Measurements from ENCODE around the gene LBH. TPM values are rescaled to one million over a fixed set of nuclear protein-coding genes. Genes with fewer than 3 reads are reported as not detected.

Gene LBH
- total and polyA plus RNA-seq, 2 of the 13 experiments (the other 11 are each of a cell fraction or from before 2014, with no cell fraction given), result 0.09 to 0.25 TPM

GRCh38 chr2:30236591-30237238 is 5.4 kb downstream of the LBH start (continued):
- TF ChIP-seq HNRNPLL (IDR thresholded peaks at IDR 0.05; ENCODE audit: low read depth, low read length, poor library complexity, severe bottlenecking) (no peak), DNMT3B (CRISPR knock-in tag; conservative IDR thresholded peaks at IDR 0.05) (no peak), RFX5 (IDR thresholded peaks at IDR 0.05; ENCODE audit: low read depth, low read length) (no peak), ZNF792 (CRISPR knock-in tag; IDR thresholded peaks at IDR 0.05) (no peak)

GRCh38 chr2:30237239-30237965 is 6.1 kb downstream of the LBH start:
- Histone ChIP-seq H3K79me2 (ENCODE audit: insufficient read depth, low read length) (no peaks in the 10 kb centered on the region), H2AFZ (ENCODE audit: low read length) (no peak overlapping the region), H3K4me1 (ENCODE audit: insufficient read depth, low read length) (no peaks in the 10 kb centered on the region), H3K4me2 (ENCODE audit: low read depth, low read length) (no peak overlapping the region), H4K20me1 (ENCODE audit: insufficient read depth, low read length) (no peaks in the 10 kb centered on the region), H3K9ac (ENCODE audit: insufficient read depth, low read depth, low read length) (no peak overlapping the region), H3K27ac (ENCODE audit: extremely low read length, insufficient read depth, low read length) (no peak overlapping the region), H3K9me3 (ENCODE audit: low read length) (no peaks in the 10 kb centered on the region), H3K4me3 (replicated peaks in 1 of 3; ENCODE audit: insufficient read depth in 1 of 3, low read depth in 2 of 3, low read length in 3 of 3) (no peak overlapping the region), H3K36me3 (replicated peaks in 1 of 2; ENCODE audit: control insufficient read depth in 1 of 2, insufficient read depth in 2 of 2, low read length in 2 of 2) (no peaks in the 10 kb centered on the region), H3K27me3 (ENCODE audit: control insufficient read depth in 1 of 2, insufficient read depth in 2 of 2, low read length in 2 of 2) (peaks cover 18 to 64% of the 10 kb centered on the region in 2 experiments)
- ChIA-PET POLR2A (no interaction called here), CTCF (ENCODE audit: low intra/inter-chr PET ratio, low total read pairs) (no interaction called here)
- DNase-seq (ENCODE audit: low spot score), result no peak
- no TSS peak for BruUV-seq (replicated peaks)
- no peak for TF ChIP-seq ZNF430 (CRISPR knock-in tag; IDR thresholded peaks at IDR 0.05)
- no peak for TF ChIP-seq ZNF841 (CRISPR knock-in tag; IDR thresholded peaks at IDR 0.05; ENCODE audit: borderline replicate concordance)
- no peak for TF ChIP-seq ZNF569 (CRISPR knock-in tag; IDR thresholded peaks at IDR 0.05; ENCODE audit: borderline replicate concordance)
- no peak for TF ChIP-seq LRRFIP1 (CRISPR knock-in tag; conservative IDR thresholded peaks at IDR 0.05)
- no peak for TF ChIP-seq SIX1 (CRISPR knock-in tag; IDR thresholded peaks at IDR 0.05; ENCODE audit: borderline replicate concordance)
- TF ChIP-seq TAF15 (IDR thresholded peaks at IDR 0.05; ENCODE audit: low read depth, low read length, poor library complexity, severe bottlenecking), result no peak
- TF ChIP-seq ZNF652 (CRISPR knock-in tag; IDR thresholded peaks at IDR 0.05; ENCODE audit: borderline replicate concordance, low read depth), result no peak
- no peak for TF ChIP-seq FOXA3 (CRISPR knock-in tag; IDR thresholded peaks at IDR 0.05)
- TF ChIP-seq GPBP1L1 (CRISPR knock-in tag; IDR thresholded peaks at IDR 0.05), result no peak
- no peak for TF ChIP-seq HNRNPK (IDR thresholded peaks at IDR 0.05; ENCODE audit: low read depth, low read length, poor library complexity, severe bottlenecking)
- TF ChIP-seq PHF21A (CRISPR knock-in tag; IDR thresholded peaks at IDR 0.05), result no peak
- in situ Hi-C loops (cut with HindIII; ENCODE audit: extremely low pct_ligation_motif_present, low pct_unique_long_range_greater_than_20kb), result no loop called here
- WGBS (ENCODE audit: low lambda C conversion rate), result 23% methylated on average over 8 of the region's 8 CpGs
- intact Hi-C loops (cut with micrococcal nuclease; ENCODE audit: unreplicated experiment), result no loop called here
- FAIRE-seq, result no peak
- no peak for ATAC-seq
